SK-N-SH treated with all-trans-retinoic acid at 6 μM for 48 hours (cell line): ENCODE measurements around the gene NUDT1.

Source experiments
- ATAC-seq: fragments of 200-7000 bp; cut with Tn5 transposase; 3 replicates; pipeline ENCODE4 v1.9.1; 2020; ENCODE audit warnings: mild to moderate bottlenecking, moderate library complexity
- BACH2 ChIP-seq: fragments of 250-450 bp; sonication (Bioruptor Pico); IDR thresholded peaks from 2 replicates; pipeline ENCODE4 v1.9.0; 2021; ENCODE audit warnings: mild to moderate bottlenecking, borderline replicate concordance
- CSDC2 ChIP-seq: fragments of 250-450 bp; sonication (Bioruptor Pico); IDR thresholded peaks from 2 replicates; pipeline ENCODE4 v1.5.0; 2020; ENCODE audit warnings: mild to moderate bottlenecking, moderate library complexity
- ESRRG ChIP-seq: fragments of 250-450 bp; sonication (Bioruptor Pico); IDR thresholded peaks from 2 replicates; pipeline ENCODE4 v1.6.1; 2021; ENCODE audit warnings: mild to moderate bottlenecking
- GLIS3 ChIP-seq: fragments of 250-450 bp; sonication (Bioruptor Pico); IDR thresholded peaks from 2 replicates; pipeline ENCODE4 v1.5.0; 2020; ENCODE audit warnings: mild to moderate bottlenecking, moderate library complexity
- ISL1 ChIP-seq: fragments of 250-450 bp; sonication (Bioruptor Pico); IDR thresholded peaks from 2 replicates; pipeline ENCODE4 v2.1.2; 2022; ENCODE audit warnings: mild to moderate bottlenecking, moderate library complexity
- OSR1 ChIP-seq: fragments of 250-450 bp; sonication (Bioruptor Pico); IDR thresholded peaks from 2 replicates; pipeline ENCODE4 v1.8.0; 2022; ENCODE audit warnings: moderate library complexity, mild to moderate bottlenecking, inconsistent platforms
- PPARA ChIP-seq: fragments of 250-450 bp; sonication (Bioruptor Pico); IDR thresholded peaks from 2 replicates; pipeline ENCODE4 v1.5.0; 2020; ENCODE audit warnings: mild to moderate bottlenecking, borderline replicate concordance
- RARB ChIP-seq: fragments of 250-450 bp; sonication (Bioruptor Pico); IDR thresholded peaks from 2 replicates; pipeline ENCODE4 v1.8.0; 2021; ENCODE audit warnings: mild to moderate bottlenecking, moderate library complexity
- SNAI2 ChIP-seq: fragments of 250-450 bp; sonication (Bioruptor Pico); IDR thresholded peaks from 2 replicates; pipeline ENCODE4 v1.5.0; 2020; ENCODE audit warnings: mild to moderate bottlenecking, moderate library complexity
- TCF4 ChIP-seq: fragments of 250-450 bp; sonication (Bioruptor Pico); IDR thresholded peaks from 2 replicates; pipeline ENCODE4 v1.8.0; 2021; ENCODE audit warnings: mild to moderate bottlenecking, moderate library complexity, borderline replicate concordance
- TOX ChIP-seq: fragments of 250-450 bp; sonication (Bioruptor Pico); IDR thresholded peaks from 2 replicates; pipeline ENCODE4 v1.8.0; 2021; ENCODE audit warnings: mild to moderate bottlenecking, moderate library complexity, borderline replicate concordance
- ZC3H10 ChIP-seq: fragments of 250-450 bp; sonication (Bioruptor Pico); IDR thresholded peaks from 2 replicates; pipeline ENCODE4 v1.5.1; 2021; ENCODE audit warnings: mild to moderate bottlenecking, moderate library complexity
- ZFP3 ChIP-seq: fragments of 250-450 bp; sonication (Bioruptor Pico); IDR thresholded peaks from 2 replicates; pipeline ENCODE4 v1.5.0; 2020; ENCODE audit warnings: mild to moderate bottlenecking, moderate library complexity
- ZNF565 ChIP-seq: fragments of 450-650 bp; formaldehyde crosslinking; conservative IDR thresholded peaks from 2 replicates; pipeline ENCODE4 v1.5.0; 2020; ENCODE audit warnings: low read depth, mild to moderate bottlenecking, moderate library complexity
- ZNF70 ChIP-seq: fragments of 450-650 bp; formaldehyde crosslinking; IDR thresholded peaks from 2 replicates; pipeline ENCODE4 v1.5.0; 2020; ENCODE audit warnings: mild to moderate bottlenecking, moderate library complexity
- ZNF8 ChIP-seq: fragments of 450-650 bp; formaldehyde crosslinking; IDR thresholded peaks from 2 replicates; pipeline ENCODE4 v1.5.0; 2020; ENCODE audit warnings: mild to moderate bottlenecking, moderate library complexity
- TF ChIP-seq, protein P1 (sequence below): fragments of 250-450 bp; sonication (Bioruptor Pico); IDR thresholded peaks from 2 replicates; pipeline ENCODE4 v1.5.1; 2021; ENCODE audit warnings: mild to moderate bottlenecking, moderate library complexity
- TF ChIP-seq, protein P2 (sequence below): fragments of 250-450 bp; sonication (Bioruptor Pico); IDR thresholded peaks from 2 replicates; pipeline ENCODE4 v1.5.1; 2020; ENCODE audit warnings: low read depth, mild to moderate bottlenecking, moderate library complexity
- TF ChIP-seq, protein P3 (sequence below): fragments of 250-450 bp; sonication (Bioruptor Pico); IDR thresholded peaks from 2 replicates; pipeline ENCODE4 v1.5.0; 2020; ENCODE audit warnings: mild to moderate bottlenecking, moderate library complexity
- TF ChIP-seq, protein P4 (sequence below): fragments of 250-450 bp; sonication (Bioruptor Pico); IDR thresholded peaks from 2 replicates; pipeline ENCODE4 v1.8.0; 2021; ENCODE audit warnings: low read depth, mild to moderate bottlenecking, moderate library complexity, borderline replicate concordance

The NUDT1 gene

DNA sequence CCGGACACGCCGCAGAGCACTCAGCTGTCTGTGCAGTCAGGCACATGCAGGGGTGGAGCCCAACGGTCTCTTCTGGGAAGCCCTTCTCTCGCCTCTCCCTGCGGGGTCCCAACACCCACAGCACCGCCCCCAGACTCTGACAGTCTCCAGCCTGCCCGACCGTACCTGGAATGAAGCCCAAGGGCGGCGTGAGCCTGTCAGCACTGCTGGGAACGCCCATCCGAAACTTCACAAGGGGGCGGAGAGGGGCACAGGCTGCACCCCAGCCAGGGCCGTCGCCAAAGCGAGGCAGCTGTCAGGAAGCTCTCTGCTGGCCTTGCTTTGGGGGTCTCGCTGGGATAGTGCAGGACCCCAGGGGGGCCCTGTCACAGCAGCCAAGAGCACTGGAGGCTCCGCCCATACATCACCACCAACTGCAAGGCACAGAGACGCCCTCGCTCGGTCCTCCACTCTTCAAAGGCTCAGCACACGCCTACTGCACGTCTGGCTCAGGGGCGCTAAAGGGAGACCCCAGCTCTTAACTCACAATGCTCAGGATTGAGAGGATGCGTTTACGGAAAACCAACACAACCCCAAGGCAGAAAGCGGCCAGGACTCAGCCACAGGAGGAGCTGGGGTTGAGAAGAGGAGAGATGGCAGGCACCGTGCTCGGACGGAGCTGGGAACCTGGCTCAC lies 40.2 kb upstream of the NUDT1 start (continued):
- TF ChIP-seq, protein P1, sequence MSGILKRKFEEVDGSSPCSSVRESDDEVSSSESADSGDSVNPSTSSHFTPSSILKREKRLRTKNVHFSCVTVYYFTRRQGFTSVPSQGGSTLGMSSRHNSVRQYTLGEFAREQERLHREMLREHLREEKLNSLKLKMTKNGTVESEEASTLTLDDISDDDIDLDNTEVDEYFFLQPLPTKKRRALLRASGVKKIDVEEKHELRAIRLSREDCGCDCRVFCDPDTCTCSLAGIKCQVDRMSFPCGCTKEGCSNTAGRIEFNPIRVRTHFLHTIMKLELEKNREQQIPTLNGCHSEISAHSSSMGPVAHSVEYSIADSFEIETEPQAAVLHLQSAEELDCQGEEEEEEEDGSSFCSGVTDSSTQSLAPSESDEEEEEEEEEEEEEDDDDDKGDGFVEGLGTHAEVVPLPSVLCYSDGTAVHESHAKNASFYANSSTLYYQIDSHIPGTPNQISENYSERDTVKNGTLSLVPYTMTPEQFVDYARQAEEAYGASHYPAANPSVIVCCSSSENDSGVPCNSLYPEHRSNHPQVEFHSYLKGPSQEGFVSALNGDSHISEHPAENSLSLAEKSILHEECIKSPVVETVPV = no peak
- TF ChIP-seq, protein P2, sequence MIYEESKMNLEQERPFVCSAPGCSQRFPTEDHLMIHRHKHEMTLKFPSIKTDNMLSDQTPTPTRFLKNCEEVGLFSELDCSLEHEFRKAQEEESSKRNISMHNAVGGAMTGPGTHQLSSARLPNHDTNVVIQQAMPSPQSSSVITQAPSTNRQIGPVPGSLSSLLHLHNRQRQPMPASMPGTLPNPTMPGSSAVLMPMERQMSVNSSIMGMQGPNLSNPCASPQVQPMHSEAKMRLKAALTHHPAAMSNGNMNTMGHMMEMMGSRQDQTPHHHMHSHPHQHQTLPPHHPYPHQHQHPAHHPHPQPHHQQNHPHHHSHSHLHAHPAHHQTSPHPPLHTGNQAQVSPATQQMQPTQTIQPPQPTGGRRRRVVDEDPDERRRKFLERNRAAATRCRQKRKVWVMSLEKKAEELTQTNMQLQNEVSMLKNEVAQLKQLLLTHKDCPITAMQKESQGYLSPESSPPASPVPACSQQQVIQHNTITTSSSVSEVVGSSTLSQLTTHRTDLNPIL (CRISPR knock-in tag) = no peak

DNA sequence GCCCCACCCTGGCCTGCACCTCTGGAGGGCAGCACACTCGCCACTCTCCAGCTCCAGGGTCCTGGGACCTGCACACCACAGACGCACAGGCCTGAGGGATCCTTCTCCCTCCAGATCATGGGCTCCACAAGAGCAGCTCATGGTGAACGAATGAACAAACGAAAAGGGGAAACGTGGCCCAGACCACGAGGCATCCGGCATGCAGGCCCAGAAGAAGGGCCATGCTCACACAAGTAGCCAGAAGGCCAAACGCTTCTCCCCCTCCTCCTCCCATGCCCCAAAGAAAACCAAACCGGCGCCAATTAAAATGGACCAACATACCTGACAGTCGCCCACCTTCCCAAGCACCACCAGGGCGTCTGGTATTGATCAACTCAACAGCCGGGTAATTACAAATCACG lies 39.7 kb upstream of the NUDT1 start:
- TF ChIP-seq, protein P3, sequence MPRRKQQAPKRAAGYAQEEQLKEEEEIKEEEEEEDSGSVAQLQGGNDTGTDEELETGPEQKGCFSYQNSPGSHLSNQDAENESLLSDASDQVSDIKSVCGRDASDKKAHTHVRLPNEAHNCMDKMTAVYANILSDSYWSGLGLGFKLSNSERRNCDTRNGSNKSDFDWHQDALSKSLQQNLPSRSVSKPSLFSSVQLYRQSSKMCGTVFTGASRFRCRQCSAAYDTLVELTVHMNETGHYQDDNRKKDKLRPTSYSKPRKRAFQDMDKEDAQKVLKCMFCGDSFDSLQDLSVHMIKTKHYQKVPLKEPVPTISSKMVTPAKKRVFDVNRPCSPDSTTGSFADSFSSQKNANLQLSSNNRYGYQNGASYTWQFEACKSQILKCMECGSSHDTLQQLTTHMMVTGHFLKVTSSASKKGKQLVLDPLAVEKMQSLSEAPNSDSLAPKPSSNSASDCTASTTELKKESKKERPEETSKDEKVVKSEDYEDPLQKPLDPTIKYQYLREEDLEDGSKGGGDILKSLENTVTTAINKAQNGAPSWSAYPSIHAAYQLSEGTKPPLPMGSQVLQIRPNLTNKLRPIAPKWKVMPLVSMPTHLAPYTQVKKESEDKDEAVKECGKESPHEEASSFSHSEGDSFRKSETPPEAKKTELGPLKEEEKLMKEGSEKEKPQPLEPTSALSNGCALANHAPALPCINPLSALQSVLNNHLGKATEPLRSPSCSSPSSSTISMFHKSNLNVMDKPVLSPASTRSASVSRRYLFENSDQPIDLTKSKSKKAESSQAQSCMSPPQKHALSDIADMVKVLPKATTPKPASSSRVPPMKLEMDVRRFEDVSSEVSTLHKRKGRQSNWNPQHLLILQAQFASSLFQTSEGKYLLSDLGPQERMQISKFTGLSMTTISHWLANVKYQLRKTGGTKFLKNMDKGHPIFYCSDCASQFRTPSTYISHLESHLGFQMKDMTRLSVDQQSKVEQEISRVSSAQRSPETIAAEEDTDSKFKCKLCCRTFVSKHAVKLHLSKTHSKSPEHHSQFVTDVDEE = no peak
- TF ChIP-seq ISL1 (CRISPR knock-in tag) (no peak), ZFP3 (no peak), ZNF70 (no peak), TOX (CRISPR knock-in tag) (no peak), PPARA (CRISPR knock-in tag) (no peak), OSR1 (CRISPR knock-in tag) (no peak), TCF4 (CRISPR knock-in tag) (no peak), CSDC2 (CRISPR knock-in tag) (no peak), ESRRG (CRISPR knock-in tag) (no peak), ZC3H10 (CRISPR knock-in tag) (no peak)
- TF ChIP-seq, protein P1 = no peak
- TF ChIP-seq, protein P2 (CRISPR knock-in tag) = no peak
- ATAC-seq = no peak

DNA sequence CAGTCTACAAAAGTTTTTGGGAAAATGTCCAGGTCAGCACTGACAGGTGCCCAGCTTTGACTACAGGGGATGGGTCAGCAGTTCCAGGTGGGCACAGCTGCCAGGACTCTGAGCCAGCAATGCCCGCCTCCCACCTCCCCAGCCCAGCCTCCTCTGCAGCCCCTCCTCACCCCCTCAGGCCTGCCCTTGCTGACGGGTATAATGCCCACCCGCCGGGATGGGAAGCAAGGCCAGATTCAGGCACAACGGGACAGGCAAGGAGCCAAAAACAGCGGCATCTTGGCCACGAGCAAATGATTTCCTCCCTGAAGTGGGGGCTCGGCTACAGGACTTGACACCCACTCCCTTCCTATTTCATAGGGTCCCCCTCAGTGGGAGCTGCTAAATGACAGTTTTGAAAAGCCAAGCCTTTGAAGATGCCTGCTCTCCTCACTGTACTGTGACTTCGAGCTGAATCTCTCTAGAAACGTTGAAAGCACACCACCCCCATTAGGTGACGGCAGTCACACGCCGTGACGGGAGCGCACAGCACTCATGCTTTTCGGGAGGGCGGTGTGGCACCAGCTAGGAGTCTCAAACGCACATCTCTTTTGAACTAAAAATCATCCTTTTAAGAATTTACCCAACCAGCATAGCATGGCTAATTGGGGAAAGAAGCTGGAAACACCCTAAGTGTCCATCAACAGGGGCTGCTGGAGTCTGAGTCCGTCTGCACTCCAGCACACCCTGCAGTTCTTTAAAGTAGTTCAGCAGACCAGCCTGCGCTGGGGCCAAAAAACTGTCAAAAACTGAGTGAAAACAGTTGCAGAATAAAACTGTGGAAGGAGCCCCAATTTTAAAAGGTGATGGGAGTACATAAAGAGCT lies 38.9 kb upstream of the NUDT1 start:
- TF ChIP-seq BACH2 (CRISPR knock-in tag) (no peak), ZNF565 (CRISPR knock-in tag) (no peak), ESRRG (CRISPR knock-in tag) (no peak), ZC3H10 (CRISPR knock-in tag) (no peak), ZFP3 (no peak), ZNF70 (no peak), SNAI2 (CRISPR knock-in tag) (no peak), ZNF8 (CRISPR knock-in tag) (no peak), GLIS3 (CRISPR knock-in tag) (no peak), RARB (CRISPR knock-in tag) (no peak)
- TF ChIP-seq, protein P1 = no peak
- TF ChIP-seq, protein P4, sequence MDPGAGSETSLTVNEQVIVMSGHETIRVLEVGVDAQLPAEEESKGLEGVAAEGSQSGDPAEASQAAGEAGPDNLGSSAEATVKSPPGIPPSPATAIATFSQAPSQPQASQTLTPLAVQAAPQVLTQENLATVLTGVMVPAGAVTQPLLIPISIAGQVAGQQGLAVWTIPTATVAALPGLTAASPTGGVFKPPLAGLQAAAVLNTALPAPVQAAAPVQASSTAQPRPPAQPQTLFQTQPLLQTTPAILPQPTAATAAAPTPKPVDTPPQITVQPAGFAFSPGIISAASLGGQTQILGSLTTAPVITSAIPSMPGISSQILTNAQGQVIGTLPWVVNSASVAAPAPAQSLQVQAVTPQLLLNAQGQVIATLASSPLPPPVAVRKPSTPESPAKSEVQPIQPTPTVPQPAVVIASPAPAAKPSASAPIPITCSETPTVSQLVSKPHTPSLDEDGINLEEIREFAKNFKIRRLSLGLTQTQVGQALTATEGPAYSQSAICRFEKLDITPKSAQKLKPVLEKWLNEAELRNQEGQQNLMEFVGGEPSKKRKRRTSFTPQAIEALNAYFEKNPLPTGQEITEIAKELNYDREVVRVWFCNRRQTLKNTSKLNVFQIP (CRISPR knock-in tag) = no peak
- peak; percentile 81 for ATAC-seq
